ENCODE data around the gene DARS1. TPM values are rescaled to one million over a fixed set of nuclear protein-coding genes. Genes with fewer than 3 reads are reported as not detected.

The DARS1 gene
- total and polyA plus RNA-seq, 2 of the 13 experiments (the other 11 are each of a cell fraction or from before 2014, with no cell fraction given): 149 to 230 TPM

- TF ChIP-seq NBN (conservative IDR thresholded peaks at IDR 0.05) (no peak), ZNF781 (CRISPR knock-in tag; IDR thresholded peaks at IDR 0.05; ENCODE audit: borderline replicate concordance, not compliant biosample characterization) (no peak), ZNF556 (CRISPR knock-in tag; IDR thresholded peaks at IDR 0.05; ENCODE audit: borderline replicate concordance) (no peak), ZNF841 (CRISPR knock-in tag; IDR thresholded peaks at IDR 0.05; ENCODE audit: borderline replicate concordance) (no peak), ZNF724P (CRISPR knock-in tag; IDR thresholded peaks at IDR 0.05; ENCODE audit: borderline replicate concordance) (no peak)
- peaks cover 5 to 28% of the 10 kb centered on the region in 2 experiments; a peak in 4 of 5 replicates for H3K36me3 ChIP-seq (replicated peaks in 1 of 2; ENCODE audit: control insufficient read depth in 1 of 2, insufficient read depth in 2 of 2, low read length in 2 of 2)
- no peak for FAIRE-seq
- WGBS (ENCODE audit: low lambda C conversion rate): 90% methylated on average over 1 of the region's 1 CpG
- POLR2A ChIA-PET: no interaction called here
- no peaks in the 10 kb centered on the region for H3K9me3 ChIP-seq (ENCODE audit: low read length)
- CTCF ChIA-PET (ENCODE audit: low intra/inter-chr PET ratio, low total read pairs): no interaction called here
- no peak for ATAC-seq
- BruUV-seq (replicated peaks): no TSS peak
- H3K27me3 ChIP-seq (ENCODE audit: control insufficient read depth in 1 of 2, insufficient read depth in 2 of 2, low read length in 2 of 2): no peaks in the 10 kb centered on the region
- H3K27ac ChIP-seq (ENCODE audit: extremely low read length, insufficient read depth, low read length): no peak overlapping the region
- no peak overlapping the region for H2AFZ ChIP-seq (ENCODE audit: low read length)
- peaks cover 13% of the 10 kb centered on the region for H4K20me1 ChIP-seq (ENCODE audit: insufficient read depth, low read length)
- H3K4me3 ChIP-seq (replicated peaks in 1 of 3; ENCODE audit: insufficient read depth in 1 of 3, low read depth in 2 of 3, low read length in 3 of 3): no peak overlapping the region
- no peak for DNase-seq (ENCODE audit: low spot score)
- no peak overlapping the region for H3K4me2 ChIP-seq (ENCODE audit: low read depth, low read length)
- peaks cover 48% of the 10 kb centered on the region for H3K79me2 ChIP-seq (ENCODE audit: insufficient read depth, low read length)
- in situ Hi-C loops (cut with HindIII; ENCODE audit: extremely low pct_ligation_motif_present, low pct_unique_long_range_greater_than_20kb) (no loop called here), intact Hi-C loops (cut with micrococcal nuclease; ENCODE audit: unreplicated experiment) (no loop called here)
- no peak overlapping the region for H3K9ac ChIP-seq (ENCODE audit: insufficient read depth, low read depth, low read length)
- no peaks in the 10 kb centered on the region; the same call in 1 of the 2 replicates for H3K4me1 ChIP-seq (ENCODE audit: insufficient read depth, low read length)
These were observed 40.8 kb downstream of the DARS1 start for GRCh38 chr2:135944625-135945024.

- ChIA-PET CTCF (ENCODE audit: low intra/inter-chr PET ratio, low total read pairs) (no interaction called here), POLR2A (no interaction called here)
- peaks cover 39% of the 10 kb centered on the region for H3K79me2 ChIP-seq (ENCODE audit: insufficient read depth, low read length)
- H4K20me1 ChIP-seq (ENCODE audit: insufficient read depth, low read length): peaks cover 9% of the 10 kb centered on the region
- TF ChIP-seq RBM22 (optimal IDR thresholded peaks at IDR 0.05; ENCODE audit: low read length): peak; percentile 34
- TF ChIP-seq ZNF749 (CRISPR knock-in tag; IDR thresholded peaks at IDR 0.05; ENCODE audit: borderline replicate concordance): no peak
- FAIRE-seq (no peak), ATAC-seq (no peak), DNase-seq (ENCODE audit: low spot score) (no peak)
- no peak overlapping the region for H3K4me2 ChIP-seq (ENCODE audit: low read depth, low read length)
- intact Hi-C loops (cut with micrococcal nuclease; ENCODE audit: unreplicated experiment): no loop called here
- H3K27me3 ChIP-seq (ENCODE audit: control insufficient read depth in 1 of 2, insufficient read depth in 2 of 2, low read length in 2 of 2): no peaks in the 10 kb centered on the region
- no peak overlapping the region for H3K4me3 ChIP-seq (replicated peaks in 1 of 3; ENCODE audit: insufficient read depth in 1 of 3, low read depth in 2 of 3, low read length in 3 of 3)
- no peak overlapping the region for H2AFZ ChIP-seq (ENCODE audit: low read length)
- no peak overlapping the region for H3K27ac ChIP-seq (ENCODE audit: extremely low read length, insufficient read depth, low read length)
- H3K9ac ChIP-seq (ENCODE audit: insufficient read depth, low read depth, low read length): no peak overlapping the region
- H3K36me3 ChIP-seq (replicated peaks in 1 of 2; ENCODE audit: control insufficient read depth in 1 of 2, insufficient read depth in 2 of 2, low read length in 2 of 2): peaks cover 4 to 28% of the 10 kb centered on the region in 2 experiments; a peak in 4 of 5 replicates
- H3K4me1 ChIP-seq (ENCODE audit: insufficient read depth, low read length): no peaks in the 10 kb centered on the region
- H3K9me3 ChIP-seq (ENCODE audit: low read length): no peaks in the 10 kb centered on the region
- in situ Hi-C loops (cut with HindIII; ENCODE audit: extremely low pct_ligation_motif_present, low pct_unique_long_range_greater_than_20kb): no loop called here
- BruUV-seq (replicated peaks): no TSS peak
- 96% methylated on average over 5 of the region's 5 CpGs for WGBS (ENCODE audit: low lambda C conversion rate)
These were observed 42.3 kb downstream of the DARS1 start for GRCh38 chr2:135942936-135943688.
